ENCODE measurements around the gene TRIM38.
"Not testable (repeated sequence)": the region's sequence is repeated elsewhere in the genome, so short reads cannot be mapped to it uniquely, and the experiment has no call there.

The TRIM38 gene

GRCh38 chr6:25968769-25969168 lies 6.2 kb downstream of the TRIM38 start:
- no peak for DNase-seq (ENCODE audit: low read depth in 1 of 2, low spot score in 1 of 2)

- no peak for DNase-seq (ENCODE audit: low read depth in 1 of 2, low spot score in 1 of 2)
These were observed 8.7 kb downstream of the TRIM38 start for GRCh38 chr6:25971187-25971821.

- no peak for DNase-seq (ENCODE audit: low read depth in 1 of 2, low spot score in 1 of 2)
These were observed 9.5 kb downstream of the TRIM38 start for GRCh38 chr6:25972128-25972527.

- no peak for DNase-seq (ENCODE audit: low read depth in 1 of 2, low spot score in 1 of 2)
These were observed 10.3 kb downstream of the TRIM38 start for GRCh38 chr6:25972902-25973301.

GRCh38 chr6:25973923-25974555 lies 11.4 kb downstream of the TRIM38 start:
- no peak for DNase-seq (ENCODE audit: low read depth in 1 of 2, low spot score in 1 of 2)

GRCh38 chr6:25975923-25976560 lies 13.4 kb downstream of the TRIM38 start:
- no peak for DNase-seq (ENCODE audit: low read depth in 1 of 2, low spot score in 1 of 2)

GRCh38 chr6:25980935-25981334 lies 18.3 kb downstream of the TRIM38 start:
- DNase-seq (ENCODE audit: low read depth in 1 of 2, low spot score in 1 of 2), result no peak

- DNase-seq (ENCODE audit: low read depth in 1 of 2, low spot score in 1 of 2), result no peak
These were observed 19.1 kb downstream of the TRIM38 start for GRCh38 chr6:25981568-25982263.

GRCh38 chr6:25984265-25984664 lies 21.7 kb downstream of the TRIM38 start:
- DNase-seq (ENCODE audit: low read depth in 1 of 2, low spot score in 1 of 2), result no peak

- DNase-seq (ENCODE audit: low read depth in 1 of 2, low spot score in 1 of 2), result no peak
These were observed 25.2 kb downstream of the TRIM38 start for GRCh38 chr6:25987845-25988244.

- DNase-seq (ENCODE audit: low read depth in 1 of 2, low spot score in 1 of 2), result no peak
These were observed 27.7 kb downstream of the TRIM38 start for GRCh38 chr6:25990172-25990873.

- peak; percentile 4 to 10 for DNase-seq (ENCODE audit: low read depth in 1 of 2, low spot score in 1 of 2)
These were observed 29.3 kb downstream of the TRIM38 start for GRCh38 chr6:25991785-25992412.

GRCh38 chr6:25992413-25993340 lies 30.1 kb downstream of the TRIM38 start:
- DNase-seq (ENCODE audit: low read depth in 1 of 2, low spot score in 1 of 2), result peak; percentile 89 to 95

GRCh38 chr6:25993341-25993684 lies 30.7 kb downstream of the TRIM38 start:
- not testable (repeated sequence) for DNase-seq (ENCODE audit: low read depth in 1 of 2, low spot score in 1 of 2)

- DNase-seq (ENCODE audit: low read depth in 1 of 2, low spot score in 1 of 2), result no peak
These were observed 32.9 kb downstream of the TRIM38 start for GRCh38 chr6:25995507-25995906.

GRCh38 chr6:25997921-25998320 lies 35.3 kb downstream of the TRIM38 start:
- DNase-seq (ENCODE audit: low read depth in 1 of 2, low spot score in 1 of 2), result no peak

- no peak for DNase-seq (ENCODE audit: low read depth in 1 of 2, low spot score in 1 of 2)
These were observed 35.8 kb downstream of the TRIM38 start for GRCh38 chr6:25998379-25998778.

- not testable (repeated sequence) for DNase-seq (ENCODE audit: low read depth in 1 of 2, low spot score in 1 of 2)
These were observed 36.6 kb downstream of the TRIM38 start for GRCh38 chr6:25999225-25999624.

GRCh38 chr6:26000366-26001144 lies 38.0 kb downstream of the TRIM38 start:
- no peak for DNase-seq (ENCODE audit: low read depth in 1 of 2, low spot score in 1 of 2)

Measured in stimulated activated CD4-positive, alpha-beta T cell treated with anti-CD3 and anti-CD28 coated beads, Interleukin-15, amount 100 ng/mL, for 1 hour (primary cell).